NB4 (cell line): ENCODE data around the gene SULF2.

Source experiments
- MYC ChIP-seq: IDR thresholded peaks from 2 replicates; pipeline ENCODE4 v1.6.1; 2011; ENCODE audit warnings: low read depth, low read length
- POLR2A ChIP-seq: IDR thresholded peaks from 2 replicates; pipeline ENCODE4 v1.6.1; 2011; ENCODE audit warnings: mild to moderate bottlenecking; ENCODE audit not compliant: insufficient read length; ENCODE audit errors: extremely low read depth
- TF ChIP-seq, protein P1 (sequence below): IDR thresholded peaks from one replicate; pipeline ENCODE4 v1.5.1; 2012; ENCODE audit warnings: low read depth, low read length

DNA sequence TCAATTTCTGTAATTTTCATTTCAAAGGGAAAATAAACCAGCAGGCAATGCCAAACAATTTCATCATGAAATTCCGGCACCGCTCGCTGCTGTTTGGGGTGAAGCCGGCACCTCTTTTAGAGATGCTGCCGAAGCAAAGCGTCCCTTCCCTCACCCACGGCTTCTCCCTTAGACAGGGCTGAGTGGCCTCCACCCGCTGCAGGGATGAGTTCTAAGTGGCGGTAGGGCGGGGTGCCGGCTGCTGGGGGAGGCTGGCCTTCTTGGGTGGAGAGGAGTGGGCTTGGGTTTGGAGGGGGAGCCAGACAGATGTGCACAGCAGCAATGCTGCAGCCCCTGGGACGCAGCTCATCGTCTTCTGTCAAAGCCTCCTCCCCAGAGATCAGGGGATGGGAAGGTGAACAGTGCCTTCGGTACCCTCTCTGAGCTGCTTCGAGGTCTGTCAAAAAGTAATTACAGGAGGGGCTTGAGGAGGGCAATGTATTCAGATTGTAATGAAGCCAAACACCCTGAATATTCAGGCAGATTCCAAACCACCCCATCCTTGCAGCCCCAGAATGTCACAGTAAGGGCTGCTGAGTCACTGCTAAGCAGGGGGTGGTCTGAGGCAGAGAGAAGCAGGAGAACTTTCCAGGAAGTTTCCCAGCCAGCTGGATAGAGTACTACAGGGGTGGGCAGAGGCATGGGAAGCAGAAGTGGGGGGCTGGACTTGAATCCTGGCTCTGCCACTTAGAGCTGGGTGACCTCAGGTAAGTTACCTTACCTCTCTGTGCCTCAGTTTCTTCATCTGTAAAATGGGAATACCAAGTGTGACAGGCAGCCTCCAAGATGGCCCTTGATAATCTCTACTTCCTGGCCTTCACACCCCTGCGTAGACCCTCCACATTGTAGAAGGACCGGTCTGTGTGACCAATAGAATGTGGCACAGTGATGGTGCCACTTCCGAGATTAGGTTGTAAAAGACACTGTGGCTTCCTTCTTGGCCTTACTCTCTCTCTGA, 96.6 kb downstream of the SULF2 start:
- TF ChIP-seq MYC (no peak), POLR2A (no peak)
- TF ChIP-seq, protein P1, sequence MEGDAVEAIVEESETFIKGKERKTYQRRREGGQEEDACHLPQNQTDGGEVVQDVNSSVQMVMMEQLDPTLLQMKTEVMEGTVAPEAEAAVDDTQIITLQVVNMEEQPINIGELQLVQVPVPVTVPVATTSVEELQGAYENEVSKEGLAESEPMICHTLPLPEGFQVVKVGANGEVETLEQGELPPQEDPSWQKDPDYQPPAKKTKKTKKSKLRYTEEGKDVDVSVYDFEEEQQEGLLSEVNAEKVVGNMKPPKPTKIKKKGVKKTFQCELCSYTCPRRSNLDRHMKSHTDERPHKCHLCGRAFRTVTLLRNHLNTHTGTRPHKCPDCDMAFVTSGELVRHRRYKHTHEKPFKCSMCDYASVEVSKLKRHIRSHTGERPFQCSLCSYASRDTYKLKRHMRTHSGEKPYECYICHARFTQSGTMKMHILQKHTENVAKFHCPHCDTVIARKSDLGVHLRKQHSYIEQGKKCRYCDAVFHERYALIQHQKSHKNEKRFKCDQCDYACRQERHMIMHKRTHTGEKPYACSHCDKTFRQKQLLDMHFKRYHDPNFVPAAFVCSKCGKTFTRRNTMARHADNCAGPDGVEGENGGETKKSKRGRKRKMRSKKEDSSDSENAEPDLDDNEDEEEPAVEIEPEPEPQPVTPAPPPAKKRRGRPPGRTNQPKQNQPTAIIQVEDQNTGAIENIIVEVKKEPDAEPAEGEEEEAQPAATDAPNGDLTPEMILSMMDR, result no peak
